Raji (cell line): ENCODE measurements around the gene SAMD4A.

Experiments used
- POLR2A ChIP-seq: IDR thresholded peaks from 2 replicates; pipeline ENCODE4 v1.6.1; 2011; ENCODE audit warnings: low read depth, low read length, control low read depth; ENCODE audit not compliant: insufficient read depth

SAMD4A gene

GRCh38 chr14:54686219-54686870, 119.4 kb downstream of the SAMD4A start:
- no peak for TF ChIP-seq POLR2A

- no peak for TF ChIP-seq POLR2A
These were observed 120.2 kb downstream of the SAMD4A start for GRCh38 chr14:54686871-54687749.

- TF ChIP-seq POLR2A, result no peak
These were observed 120.8 kb downstream of the SAMD4A start for GRCh38 chr14:54687750-54688119.

GRCh38 chr14:54688229-54688628, 121.3 kb downstream of the SAMD4A start:
- no peak for TF ChIP-seq POLR2A

- TF ChIP-seq POLR2A, result no peak
These were observed 123.0 kb downstream of the SAMD4A start for GRCh38 chr14:54689928-54690327.

GRCh38 chr14:54690887-54691286, 124.0 kb downstream of the SAMD4A start:
- TF ChIP-seq POLR2A, result no peak

- TF ChIP-seq POLR2A, result no peak
These were observed 124.8 kb downstream of the SAMD4A start for GRCh38 chr14:54691525-54692283.

GRCh38 chr14:54692284-54692772, 125.4 kb downstream of the SAMD4A start:
- no peak for TF ChIP-seq POLR2A

- no peak for TF ChIP-seq POLR2A
These were observed 126.8 kb downstream of the SAMD4A start for GRCh38 chr14:54693761-54694160.

GRCh38 chr14:54695196-54695595, 128.3 kb downstream of the SAMD4A start:
- TF ChIP-seq POLR2A, result no peak

- no peak for TF ChIP-seq POLR2A
These were observed 130.1 kb downstream of the SAMD4A start for GRCh38 chr14:54697001-54697400.

GRCh38 chr14:54697803-54698202, 130.9 kb downstream of the SAMD4A start:
- no peak for TF ChIP-seq POLR2A

GRCh38 chr14:54698501-54698900, 131.6 kb downstream of the SAMD4A start:
- TF ChIP-seq POLR2A, result no peak

- no peak for TF ChIP-seq POLR2A
These were observed 132.1 kb downstream of the SAMD4A start for GRCh38 chr14:54698966-54699530.

GRCh38 chr14:54699735-54700134, 132.8 kb downstream of the SAMD4A start:
- no peak for TF ChIP-seq POLR2A
